Bronchial epithelial cell (primary cell): ENCODE data around the gene KRTAP10-2. TPM values are rescaled to one million over a fixed set of nuclear protein-coding genes. Genes with fewer than 3 reads are reported as not detected.

Experiments used
- DNase-seq: peaks from one replicate; pipeline ENCODE4 v3.0.0-alpha.2; 2010; ENCODE audit warnings: low read depth
- FAIRE-seq: peaks from 2 replicates; lab custom pipeline; 2011; peaks lifted over from hg19 to GRCh38; lab: Jason Lieb, UNC
- H3K27me3 ChIP-seq: 2 replicates; pipeline ENCODE4 v1.5.1; 2011; ENCODE audit warnings: low read length; ENCODE audit not compliant: control insufficient read depth, insufficient read depth
- H3K36me3 ChIP-seq: 2 replicates; pipeline ENCODE4 v1.5.1; 2011; ENCODE audit warnings: low read length; ENCODE audit not compliant: control insufficient read depth, insufficient read depth
- H3K4me3 ChIP-seq: 2 replicates; pipeline ENCODE4 v1.5.1; 2011; ENCODE audit warnings: mild to moderate bottlenecking, low read depth, low read length, control low read depth
- total RNA-seq: library from RNA; depleted of rRNA; stranded (reverse); fragments of >200 nt; gene quantifications from 2 replicates; pipeline ENCODE4 v1.2.1, GENCODE V29; 2014
- TF ChIP-seq, protein P1 (sequence below): IDR thresholded peaks from 2 replicates; pipeline ENCODE4 v1.5.1; 2011; ENCODE audit warnings: mild to moderate bottlenecking, moderate library complexity, low read length, control low read depth, inconsistent platforms; ENCODE audit not compliant: insufficient read depth, severe bottlenecking

KRTAP10-2 gene
- total RNA-seq, 1 donor from 2014 or later, result not detected

DNA sequence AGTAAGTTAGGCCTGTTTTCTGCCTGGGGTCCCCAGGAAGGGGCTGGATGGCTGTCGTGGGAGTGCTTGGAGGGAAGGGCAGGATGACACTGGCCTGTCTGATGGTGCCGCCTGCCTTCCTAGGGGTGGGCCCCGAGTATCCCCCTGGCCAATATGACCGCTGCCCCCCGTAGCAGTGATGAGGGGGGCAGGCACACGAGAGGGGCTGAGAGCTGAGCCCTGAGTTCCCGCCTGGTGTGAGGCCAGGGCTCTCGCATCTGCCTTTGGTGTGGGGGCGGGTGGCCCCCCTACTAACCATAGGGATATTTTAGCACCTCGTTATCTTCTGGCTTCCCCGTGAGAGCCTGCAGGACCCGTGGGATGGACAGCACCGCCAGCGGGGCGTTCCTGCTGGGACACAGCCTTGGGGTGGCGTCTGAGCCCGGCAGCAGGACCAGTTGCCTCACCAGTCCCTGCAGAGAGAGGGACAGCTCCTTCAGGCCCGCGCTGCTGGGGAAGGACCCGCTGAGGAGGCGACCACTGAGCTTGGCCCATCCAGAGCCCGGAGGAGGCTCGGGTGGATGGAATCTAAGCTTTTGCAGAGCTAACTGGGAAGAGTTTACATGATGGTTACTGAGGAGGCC, 21.7 kb downstream of the KRTAP10-2 start:
- no peak overlapping the region for H3K4me3 ChIP-seq
- TF ChIP-seq, protein P1, sequence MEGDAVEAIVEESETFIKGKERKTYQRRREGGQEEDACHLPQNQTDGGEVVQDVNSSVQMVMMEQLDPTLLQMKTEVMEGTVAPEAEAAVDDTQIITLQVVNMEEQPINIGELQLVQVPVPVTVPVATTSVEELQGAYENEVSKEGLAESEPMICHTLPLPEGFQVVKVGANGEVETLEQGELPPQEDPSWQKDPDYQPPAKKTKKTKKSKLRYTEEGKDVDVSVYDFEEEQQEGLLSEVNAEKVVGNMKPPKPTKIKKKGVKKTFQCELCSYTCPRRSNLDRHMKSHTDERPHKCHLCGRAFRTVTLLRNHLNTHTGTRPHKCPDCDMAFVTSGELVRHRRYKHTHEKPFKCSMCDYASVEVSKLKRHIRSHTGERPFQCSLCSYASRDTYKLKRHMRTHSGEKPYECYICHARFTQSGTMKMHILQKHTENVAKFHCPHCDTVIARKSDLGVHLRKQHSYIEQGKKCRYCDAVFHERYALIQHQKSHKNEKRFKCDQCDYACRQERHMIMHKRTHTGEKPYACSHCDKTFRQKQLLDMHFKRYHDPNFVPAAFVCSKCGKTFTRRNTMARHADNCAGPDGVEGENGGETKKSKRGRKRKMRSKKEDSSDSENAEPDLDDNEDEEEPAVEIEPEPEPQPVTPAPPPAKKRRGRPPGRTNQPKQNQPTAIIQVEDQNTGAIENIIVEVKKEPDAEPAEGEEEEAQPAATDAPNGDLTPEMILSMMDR, result no peak
- DNase-seq, result no peak
- no peak for FAIRE-seq
- no peaks in the 10 kb centered on the region for H3K36me3 ChIP-seq
- no peaks in the 10 kb centered on the region for H3K27me3 ChIP-seq

DNA sequence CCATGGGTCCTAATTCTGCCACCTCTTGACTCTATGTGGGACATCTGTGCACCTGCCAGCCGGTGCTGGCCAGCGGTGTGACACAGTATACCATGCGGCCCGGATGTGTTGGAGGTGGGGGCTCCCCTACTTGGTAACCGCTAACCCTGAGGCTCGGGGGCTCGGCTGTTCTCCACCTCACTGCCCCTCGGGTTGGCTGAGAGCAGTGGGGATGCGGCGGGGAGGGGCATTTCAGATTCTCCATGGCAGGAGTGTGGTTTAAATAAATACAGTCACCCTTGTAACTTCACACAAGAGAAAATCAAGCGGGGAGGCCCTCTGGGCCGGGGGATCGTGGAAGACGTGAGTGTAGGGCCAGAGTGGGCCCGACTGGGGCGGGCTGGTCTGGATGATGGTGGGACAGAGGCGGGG, 22.3 kb downstream of the KRTAP10-2 start:
- TF ChIP-seq, protein P1, result no peak
- Histone ChIP-seq H3K36me3 (no peaks in the 10 kb centered on the region), H3K27me3 (no peaks in the 10 kb centered on the region), H3K4me3 (no peak overlapping the region)
- FAIRE-seq (no peak), DNase-seq (no peak)

DNA sequence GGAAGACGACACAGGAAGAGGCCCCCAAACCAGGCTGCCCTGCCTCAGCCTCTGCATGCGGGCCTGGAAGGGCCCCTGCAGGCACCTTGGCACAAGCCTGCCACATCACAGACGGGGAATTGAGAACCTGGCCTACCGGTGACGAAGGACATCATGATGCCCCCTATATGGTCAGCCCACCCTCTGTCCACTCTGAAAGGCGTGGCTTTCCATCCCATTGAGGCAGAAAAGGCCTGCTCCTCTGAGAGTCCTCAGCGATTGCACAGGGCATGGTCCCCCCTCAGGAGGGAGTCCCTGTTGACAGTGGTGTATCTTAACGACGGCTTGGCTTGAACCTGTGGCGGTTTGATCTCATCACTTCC, 22.7 kb downstream of the KRTAP10-2 start:
- TF ChIP-seq, protein P1, result no peak
- FAIRE-seq (no peak), DNase-seq (no peak)
- Histone ChIP-seq H3K4me3 (no peak overlapping the region), H3K36me3 (no peaks in the 10 kb centered on the region), H3K27me3 (no peaks in the 10 kb centered on the region)

DNA sequence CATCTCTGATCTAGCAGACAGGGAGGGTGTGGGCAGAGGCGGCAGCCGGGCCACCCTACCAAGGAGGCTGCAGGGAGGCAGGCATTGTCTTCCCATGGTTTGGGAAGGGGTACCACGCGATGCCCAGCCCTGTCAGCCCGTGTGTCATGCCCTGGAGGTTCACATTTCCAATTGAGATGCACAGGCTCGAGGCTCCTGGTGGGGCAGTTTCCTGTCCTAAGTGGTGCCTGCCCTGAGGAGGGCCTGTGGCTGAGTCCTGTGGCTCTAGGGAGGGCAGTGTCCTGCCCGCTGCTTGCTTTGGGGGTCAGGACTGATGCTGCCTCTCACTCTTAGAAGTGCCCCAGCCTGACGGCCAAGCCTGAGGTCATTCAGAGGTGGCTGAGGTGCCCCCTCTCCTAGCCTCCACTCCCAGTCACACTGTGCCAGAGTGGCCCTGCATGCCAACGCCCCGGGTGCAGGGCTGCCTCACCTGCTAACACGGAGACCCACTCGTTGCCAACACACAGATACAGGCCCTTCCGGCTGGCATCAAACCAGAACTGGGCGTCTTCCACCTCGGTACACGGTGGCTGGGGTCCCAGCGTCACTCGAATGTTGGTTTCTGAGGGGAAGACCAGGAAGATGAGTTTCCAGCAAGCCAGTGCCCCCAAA, 23.2 kb downstream of the KRTAP10-2 start:
- DNase-seq (no peak), FAIRE-seq (peak; percentile 28)
- TF ChIP-seq, protein P1, result no peak
- Histone ChIP-seq H3K36me3 (no peaks in the 10 kb centered on the region), H3K4me3 (no peak overlapping the region), H3K27me3 (no peaks in the 10 kb centered on the region)

DNA sequence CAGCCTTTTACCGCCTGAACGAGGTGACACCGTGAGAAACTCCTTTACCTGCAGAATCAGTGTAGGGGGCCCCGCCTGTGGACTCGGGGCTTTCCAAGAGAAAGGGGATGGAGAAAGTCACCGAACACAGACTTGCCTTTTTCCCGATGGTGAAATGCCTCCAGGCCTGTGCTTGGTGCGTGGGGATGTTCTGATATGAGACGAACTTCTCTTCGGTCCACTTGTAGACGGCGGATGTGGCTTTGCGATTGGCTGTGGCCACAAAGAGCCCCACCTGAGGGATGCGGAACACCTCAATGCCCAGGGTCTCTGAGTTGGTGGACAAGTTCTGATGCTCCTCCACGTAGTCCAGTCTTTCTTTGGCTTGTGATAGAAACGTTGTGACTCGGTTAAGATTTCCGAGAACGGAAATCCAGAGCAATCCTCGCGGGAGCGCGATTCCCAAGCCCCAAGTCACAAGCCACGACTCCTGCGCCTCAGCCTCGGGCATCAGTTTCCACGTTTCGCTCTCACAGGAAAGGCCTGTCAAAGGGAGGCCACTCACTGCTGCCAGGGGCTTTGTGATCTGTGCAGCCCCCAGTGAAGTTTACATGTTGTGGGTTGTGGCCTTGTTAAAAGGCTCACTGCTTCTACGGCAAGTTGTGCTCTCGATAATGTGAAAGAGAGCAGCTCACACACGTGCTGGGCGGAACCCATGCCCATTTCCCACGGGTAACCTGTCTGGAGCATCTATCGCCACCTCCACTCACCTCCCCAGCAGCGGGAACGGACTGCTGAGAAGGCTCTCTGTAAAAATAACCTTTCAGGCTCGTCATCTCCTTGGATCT, 23.9 kb downstream of the KRTAP10-2 start:
- DNase-seq (no peak), FAIRE-seq (peak; percentile 13)
- TF ChIP-seq, protein P1, result no peak
- Histone ChIP-seq H3K36me3 (no peaks in the 10 kb centered on the region), H3K27me3 (no peaks in the 10 kb centered on the region), H3K4me3 (no peak overlapping the region)
